Stimulated activated memory B cell treated with anti-CD40 and anti-IgM and Interleukin-4, amounts not matched to agents 10 μg/mL and 1 μg/mL and 100 μg/mL, for 72 hours (primary cell): ENCODE results near the gene FRRS1.

Experiments
- ATAC-seq: fragments of 150-1000 bp; cut with Tn5 transposase; 2 replicates; pipeline ENCODE4 v1.10.0; 2021
- H3K27ac Mint-ChIP-seq: one replicate; pipeline ENCODE4 v1.8.0; 2022; ENCODE audit warnings: mild to moderate bottlenecking, mixed read lengths
- H3K27me3 Mint-ChIP-seq: one replicate; pipeline ENCODE4 v1.8.0; 2022; ENCODE audit warnings: mixed read lengths
- H3K36me3 Mint-ChIP-seq: one replicate; pipeline ENCODE4 v1.8.0; 2022; ENCODE audit warnings: mixed read lengths
- H3K4me1 Mint-ChIP-seq: one replicate; pipeline ENCODE4 v1.8.0; 2022; ENCODE audit warnings: mixed read lengths
- H3K4me3 Mint-ChIP-seq: one replicate; pipeline ENCODE4 v1.8.0; 2022; ENCODE audit warnings: mild to moderate bottlenecking, moderate library complexity, mixed read lengths
- H3K9me3 Mint-ChIP-seq: one replicate; pipeline ENCODE4 v1.8.0; 2022; ENCODE audit warnings: mixed read lengths

Gene FRRS1

GRCh38 chr1:99682291-99682751, 84.1 kb downstream of the FRRS1 start:
- H3K4me3 Mint-ChIP-seq = no peak overlapping the region
- no peak for ATAC-seq
- no peaks in the 10 kb centered on the region for H3K27me3 Mint-ChIP-seq
- H3K9me3 Mint-ChIP-seq = no peaks in the 10 kb centered on the region
- no peak overlapping the region for H3K27ac Mint-ChIP-seq
- no peaks in the 10 kb centered on the region for H3K36me3 Mint-ChIP-seq
- no peaks in the 10 kb centered on the region for H3K4me1 Mint-ChIP-seq

- Mint-ChIP-seq H3K4me3 (no peak overlapping the region), H3K27me3 (no peaks in the 10 kb centered on the region), H3K9me3 (no peaks in the 10 kb centered on the region), H3K36me3 (no peaks in the 10 kb centered on the region), H3K27ac (no peak overlapping the region), H3K4me1 (no peaks in the 10 kb centered on the region)
- no peak for ATAC-seq
Measured at GRCh38 chr1:99681583-99681982, 84.9 kb downstream of the FRRS1 start.

- no peak for ATAC-seq
- Mint-ChIP-seq H3K4me3 (no peak overlapping the region), H3K36me3 (no peaks in the 10 kb centered on the region), H3K4me1 (no peaks in the 10 kb centered on the region), H3K27me3 (no peaks in the 10 kb centered on the region), H3K9me3 (no peaks in the 10 kb centered on the region), H3K27ac (no peak overlapping the region)
Measured at GRCh38 chr1:99680270-99680669, 86.2 kb downstream of the FRRS1 start.

- no peak for ATAC-seq
- H3K27ac Mint-ChIP-seq = no peak overlapping the region
- H3K9me3 Mint-ChIP-seq = no peaks in the 10 kb centered on the region
- no peak overlapping the region for H3K4me3 Mint-ChIP-seq
- H3K27me3 Mint-ChIP-seq = peaks cover 25% of the 10 kb centered on the region
- H3K4me1 Mint-ChIP-seq = no peaks in the 10 kb centered on the region
- H3K36me3 Mint-ChIP-seq = no peaks in the 10 kb centered on the region
Measured at GRCh38 chr1:99677416-99677815, 89.0 kb downstream of the FRRS1 start.

DNA sequence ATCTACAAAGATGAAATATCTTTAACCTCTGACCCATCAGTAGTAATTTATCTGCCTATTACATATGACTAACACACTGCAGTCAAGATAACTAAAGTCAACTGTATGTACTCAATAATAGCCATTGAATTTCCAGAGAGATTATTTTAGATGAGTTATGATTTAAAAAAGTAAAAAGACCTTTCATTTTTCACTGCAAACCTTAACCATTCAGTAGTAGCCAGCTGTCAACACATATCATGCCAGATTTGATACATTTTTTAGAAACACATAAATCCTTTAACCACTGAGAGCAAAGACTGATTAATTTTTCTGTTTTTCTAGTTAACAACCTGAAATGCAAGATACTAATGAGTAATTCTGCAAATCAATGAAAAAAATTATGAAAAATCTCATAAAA, 89.6 kb downstream of the FRRS1 start:
- Mint-ChIP-seq H3K4me1 (no peaks in the 10 kb centered on the region), H3K36me3 (no peaks in the 10 kb centered on the region), H3K27ac (no peak overlapping the region), H3K9me3 (no peaks in the 10 kb centered on the region), H3K4me3 (no peak overlapping the region), H3K27me3 (peaks cover 30% of the 10 kb centered on the region)
- no peak for ATAC-seq

- Mint-ChIP-seq H3K4me3 (no peak overlapping the region), H3K9me3 (no peaks in the 10 kb centered on the region), H3K27ac (no peak overlapping the region), H3K4me1 (no peaks in the 10 kb centered on the region), H3K36me3 (no peaks in the 10 kb centered on the region), H3K27me3 (peaks cover 30% of the 10 kb centered on the region)
- no peak for ATAC-seq
Measured at GRCh38 chr1:99675994-99676393, 90.4 kb downstream of the FRRS1 start.

GRCh38 chr1:99675292-99675691, 91.1 kb downstream of the FRRS1 start:
- Mint-ChIP-seq H3K27me3 (peaks cover 30% of the 10 kb centered on the region), H3K27ac (no peak overlapping the region), H3K36me3 (no peaks in the 10 kb centered on the region), H3K9me3 (no peaks in the 10 kb centered on the region), H3K4me1 (no peaks in the 10 kb centered on the region), H3K4me3 (no peak overlapping the region)
- no peak for ATAC-seq

DNA sequence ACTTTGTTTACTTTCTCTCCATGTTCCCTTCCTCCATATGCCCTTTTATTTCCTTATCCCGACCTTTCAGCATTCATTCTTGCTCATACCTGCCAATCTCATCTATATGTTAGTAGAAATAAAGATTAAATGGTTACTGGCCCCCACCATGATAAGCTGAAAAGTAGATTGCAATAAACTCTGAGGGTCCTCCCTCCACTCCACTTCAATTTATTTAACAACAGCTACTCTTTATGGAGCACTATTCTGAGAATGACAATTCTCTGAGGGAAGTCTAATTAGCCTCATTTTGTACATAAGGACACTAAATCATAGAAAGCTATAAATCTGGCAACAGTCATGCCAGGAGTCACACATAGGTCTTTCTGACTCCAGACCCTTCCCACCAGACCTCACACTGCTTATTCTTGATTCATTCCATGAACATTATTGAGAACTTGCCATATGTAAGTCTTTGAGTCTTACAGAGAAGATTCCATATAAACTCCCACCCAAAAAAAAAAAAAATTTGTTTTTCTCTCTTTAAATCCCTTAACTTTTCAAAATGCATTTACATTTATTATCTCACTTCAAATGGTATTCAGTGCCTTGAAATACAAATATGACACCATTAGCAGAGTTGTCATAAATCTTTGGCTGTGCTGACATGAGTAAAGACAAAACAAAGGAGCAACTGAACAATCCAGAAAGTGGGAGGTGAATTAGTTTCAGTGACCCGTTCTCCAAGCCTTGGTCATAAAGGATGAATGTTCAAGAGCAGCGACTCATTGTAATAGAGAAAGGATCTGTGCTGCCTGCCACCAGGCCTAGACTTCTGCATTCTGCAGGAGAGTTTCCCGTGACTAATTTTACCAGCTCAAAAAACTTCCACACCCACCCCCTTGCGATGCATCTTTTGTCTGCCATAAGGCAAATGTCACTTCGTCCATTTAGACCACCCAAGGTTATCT, 92.0 kb downstream of the FRRS1 start:
- H3K4me3 Mint-ChIP-seq = no peak overlapping the region

DNA sequence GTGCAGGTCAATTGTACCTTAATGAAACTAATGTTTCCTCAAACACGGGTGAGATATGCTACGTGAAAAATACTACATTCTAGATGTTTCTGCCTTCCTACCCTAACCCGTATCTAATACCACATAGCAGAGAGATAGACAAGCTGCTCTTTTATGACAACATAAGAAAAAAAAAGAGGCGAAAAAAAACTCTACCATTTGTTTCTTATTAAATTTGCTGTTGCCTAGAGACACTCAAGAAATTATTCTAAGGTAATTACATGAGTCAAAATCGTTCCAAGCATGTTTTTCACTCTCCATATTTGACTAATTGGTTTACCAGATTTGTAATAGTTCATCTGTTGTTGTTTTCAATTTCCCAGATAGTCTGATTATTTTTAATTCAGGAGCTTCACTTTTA, 93.1 kb downstream of the FRRS1 start:
- no peaks in the 10 kb centered on the region for H3K4me1 Mint-ChIP-seq
- H3K9me3 Mint-ChIP-seq = no peaks in the 10 kb centered on the region
- H3K27ac Mint-ChIP-seq = no peak overlapping the region
- H3K4me3 Mint-ChIP-seq = no peak overlapping the region
- H3K36me3 Mint-ChIP-seq = no peaks in the 10 kb centered on the region
- no peak for ATAC-seq
- H3K27me3 Mint-ChIP-seq = peaks cover 30% of the 10 kb centered on the region

More for the DNA sequence above, 92.0 kb downstream of the FRRS1 start:
- Mint-ChIP-seq H3K9me3 (no peaks in the 10 kb centered on the region), H3K27ac (no peak overlapping the region), H3K27me3 (peaks cover 30% of the 10 kb centered on the region), H3K4me1 (no peaks in the 10 kb centered on the region), H3K36me3 (no peaks in the 10 kb centered on the region)
- ATAC-seq = no peak

DNA sequence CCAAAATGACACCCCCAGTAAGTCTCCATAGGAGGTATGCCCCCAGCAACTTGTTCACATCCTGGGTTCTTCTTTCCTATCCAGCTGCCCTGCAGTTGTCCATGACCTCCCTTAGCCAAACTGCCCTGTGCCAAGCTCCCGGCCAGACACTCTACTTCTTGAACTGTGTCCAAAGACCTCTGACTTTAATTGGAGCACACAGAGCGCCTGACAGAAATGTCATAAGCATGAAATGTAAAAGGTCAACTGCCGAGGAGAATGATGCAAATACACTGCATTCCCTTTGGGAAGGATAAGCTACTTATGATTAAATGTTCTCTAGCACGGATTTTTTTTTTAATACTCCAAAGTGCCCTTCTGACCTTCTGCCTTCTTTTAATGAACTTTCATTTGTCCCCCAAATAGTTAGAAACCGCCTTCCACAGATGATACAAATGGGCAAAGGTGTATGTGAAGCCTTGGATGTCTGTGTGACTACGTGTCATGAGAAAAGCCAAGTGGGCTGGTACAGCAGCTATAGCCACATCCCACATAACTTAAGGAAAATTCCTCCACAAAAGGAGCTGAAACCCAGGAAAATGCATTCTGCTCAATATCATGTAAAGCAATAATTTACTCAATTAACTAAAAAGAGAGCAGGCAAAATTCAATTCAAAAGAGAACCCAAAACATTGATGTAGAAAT, 93.8 kb downstream of the FRRS1 start:
- peaks cover 30% of the 10 kb centered on the region for H3K27me3 Mint-ChIP-seq
- no peak overlapping the region for H3K4me3 Mint-ChIP-seq
- ATAC-seq = no peak
- no peaks in the 10 kb centered on the region for H3K4me1 Mint-ChIP-seq
- no peaks in the 10 kb centered on the region for H3K36me3 Mint-ChIP-seq
- no peaks in the 10 kb centered on the region for H3K9me3 Mint-ChIP-seq
- H3K27ac Mint-ChIP-seq = no peak overlapping the region

- H3K36me3 Mint-ChIP-seq = no peaks in the 10 kb centered on the region
- peaks cover 35% of the 10 kb centered on the region for H3K27me3 Mint-ChIP-seq
- no peaks in the 10 kb centered on the region for H3K4me1 Mint-ChIP-seq
- no peak overlapping the region for H3K27ac Mint-ChIP-seq
- H3K4me3 Mint-ChIP-seq = no peak overlapping the region
- no peak for ATAC-seq
- H3K9me3 Mint-ChIP-seq = no peaks in the 10 kb centered on the region
Measured at GRCh38 chr1:99672038-99672437, 94.4 kb downstream of the FRRS1 start.

GRCh38 chr1:99670583-99670982, 95.9 kb downstream of the FRRS1 start:
- H3K9me3 Mint-ChIP-seq = no peaks in the 10 kb centered on the region
- peaks cover 39% of the 10 kb centered on the region for H3K27me3 Mint-ChIP-seq
- H3K27ac Mint-ChIP-seq = no peak overlapping the region
- no peaks in the 10 kb centered on the region for H3K36me3 Mint-ChIP-seq
- no peak overlapping the region for H3K4me3 Mint-ChIP-seq
- no peak for ATAC-seq
- H3K4me1 Mint-ChIP-seq = no peaks in the 10 kb centered on the region

GRCh38 chr1:99669821-99670220, 96.6 kb downstream of the FRRS1 start:
- Mint-ChIP-seq H3K27me3 (peaks cover 37% of the 10 kb centered on the region), H3K9me3 (no peaks in the 10 kb centered on the region), H3K36me3 (no peaks in the 10 kb centered on the region), H3K27ac (no peak overlapping the region), H3K4me3 (no peak overlapping the region), H3K4me1 (no peaks in the 10 kb centered on the region)
- peak; percentile 25 for ATAC-seq

DNA sequence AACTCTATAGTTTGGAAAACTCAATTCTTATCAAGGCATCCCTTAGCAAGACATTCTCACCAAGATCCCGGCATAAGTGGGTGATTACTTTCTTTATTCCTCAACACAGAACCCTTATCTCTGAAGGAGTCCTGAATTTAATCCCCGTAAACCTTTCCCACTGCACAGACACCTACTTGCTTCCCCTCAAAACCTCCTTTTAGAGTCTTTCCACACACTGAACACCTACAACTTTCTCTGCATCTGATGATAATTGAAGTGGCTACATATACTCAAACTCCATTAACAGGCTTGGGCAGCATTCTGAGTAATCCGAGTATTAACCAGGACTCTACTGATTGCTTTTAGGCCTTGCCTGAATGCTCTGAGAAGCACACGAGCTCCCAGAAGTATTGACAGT, 97.1 kb downstream of the FRRS1 start:
- Mint-ChIP-seq H3K9me3 (no peaks in the 10 kb centered on the region), H3K4me3 (no peak overlapping the region), H3K4me1 (no peaks in the 10 kb centered on the region), H3K36me3 (no peaks in the 10 kb centered on the region), H3K27ac (no peak overlapping the region), H3K27me3 (peaks cover 33% of the 10 kb centered on the region)
- no peak for ATAC-seq

DNA sequence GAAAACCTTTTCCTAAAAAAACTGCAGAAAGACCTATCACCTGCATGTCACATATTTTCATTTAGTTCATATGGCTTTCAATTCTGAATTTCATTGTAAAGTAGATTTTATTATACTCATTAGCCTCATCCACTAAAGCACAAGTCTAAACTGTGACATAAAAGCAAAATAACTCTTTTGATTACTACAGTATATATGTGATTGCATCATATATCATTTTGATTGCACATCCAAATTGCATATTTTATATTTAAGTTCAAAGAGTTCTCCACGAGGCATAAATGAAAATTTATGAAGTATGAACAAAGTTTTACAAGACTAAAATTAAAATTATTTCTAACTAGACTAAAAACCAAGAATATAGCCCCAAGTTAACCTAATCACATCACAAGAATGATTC, 101.2 kb downstream of the FRRS1 start:
- H3K9me3 Mint-ChIP-seq = no peaks in the 10 kb centered on the region
- H3K4me1 Mint-ChIP-seq = no peaks in the 10 kb centered on the region
- H3K27me3 Mint-ChIP-seq = peaks cover 9% of the 10 kb centered on the region
- no peaks in the 10 kb centered on the region for H3K36me3 Mint-ChIP-seq
- ATAC-seq = no peak
- no peak overlapping the region for H3K4me3 Mint-ChIP-seq
- H3K27ac Mint-ChIP-seq = no peak overlapping the region

DNA sequence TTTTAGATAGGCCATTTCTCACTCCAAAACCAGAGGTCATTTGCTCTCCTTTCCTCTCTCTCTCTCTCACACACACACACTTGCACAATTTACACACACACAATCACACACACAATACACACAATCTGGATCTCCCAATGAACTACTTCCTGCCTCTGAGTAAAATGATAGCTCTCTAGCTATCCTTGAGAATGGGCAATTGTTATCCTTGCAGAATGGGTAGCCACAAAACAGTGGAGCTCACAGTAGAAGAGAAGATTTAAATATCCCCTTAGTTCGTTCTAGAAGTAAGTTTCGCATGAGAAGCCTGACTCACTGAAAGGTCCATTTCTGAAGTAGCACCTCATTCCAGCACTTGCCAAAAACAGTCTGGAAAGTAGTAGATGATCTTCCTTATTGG, 102.9 kb downstream of the FRRS1 start:
- no peak for ATAC-seq
- no peak overlapping the region for H3K27ac Mint-ChIP-seq
- no peaks in the 10 kb centered on the region for H3K4me1 Mint-ChIP-seq
- no peak overlapping the region for H3K4me3 Mint-ChIP-seq
- H3K9me3 Mint-ChIP-seq = no peaks in the 10 kb centered on the region
- H3K27me3 Mint-ChIP-seq = peaks cover 9% of the 10 kb centered on the region
- H3K36me3 Mint-ChIP-seq = no peaks in the 10 kb centered on the region
